GM23248 (cell line): ENCODE measurements around the gene LMO1.

ENCODE experiments used
- EZH2 ChIP-seq: fragments of 200-600 bp; sonication (generic); IDR thresholded peaks from 2 replicates; pipeline ENCODE4 v1.6.1; 2018; ENCODE audit warnings: antibody characterized with exemption, mild to moderate bottlenecking; ENCODE audit not compliant: insufficient read depth, poor library complexity, severe bottlenecking
- EZH2phosphoT487 ChIP-seq: fragments of 200-600 bp; sonication (generic); IDR thresholded peaks from 2 replicates; pipeline ENCODE4 v1.6.1; 2018; ENCODE audit warnings: antibody characterized with exemption, moderate library complexity, mild to moderate bottlenecking, low read depth; ENCODE audit not compliant: insufficient read depth

DNA sequence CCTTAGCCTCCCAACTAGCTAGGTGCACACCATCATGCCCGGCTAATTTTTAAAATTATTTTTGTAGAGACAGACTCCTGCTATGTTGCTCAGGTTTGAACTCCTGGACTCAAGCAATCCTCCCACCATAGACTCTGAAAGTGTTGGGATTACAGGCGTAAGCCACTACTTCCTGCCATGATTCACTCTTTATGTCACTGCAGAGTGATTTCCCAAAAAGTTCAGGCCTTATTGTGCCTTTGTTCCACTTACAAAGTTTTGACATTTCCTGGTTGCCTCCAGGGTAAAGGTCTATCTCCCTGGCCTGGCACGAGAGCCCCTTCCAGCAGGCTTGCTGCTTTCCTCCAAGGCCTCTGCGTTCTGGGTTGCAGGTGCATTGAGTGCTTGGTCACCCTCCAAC, 50.3 kb downstream of the LMO1 start:
- TF ChIP-seq EZH2 (no peak), EZH2phosphoT487 (no peak)
